Neural cell (in vitro differentiated cells): ENCODE data around the gene S100A2.

Experiments used
- EZH2 ChIP-seq: fragments of 200-600, 300-800 bp; shearing (Covaris generic), sonication (generic); IDR thresholded peaks from 2 replicates; pipeline ENCODE4 v1.6.1; 2014; ENCODE audit warnings: antibody characterized with exemption, low read length, borderline replicate concordance, mild to moderate bottlenecking; ENCODE audit not compliant: insufficient read depth, poor library complexity, severe bottlenecking
- SMC3 ChIP-seq: fragments of 450-650 bp; conservative IDR thresholded peaks from 2 replicates; pipeline ENCODE4 v1.6.1; 2014; ENCODE audit warnings: antibody characterized with exemption, mild to moderate bottlenecking, moderate library complexity; ENCODE audit not compliant: poor library complexity
- TF ChIP-seq, protein P1 (sequence below): fragments of 450-650 bp; IDR thresholded peaks from 2 replicates; pipeline ENCODE4 v1.5.1; 2014; ENCODE audit warnings: antibody characterized with exemption, mild to moderate bottlenecking, moderate library complexity; ENCODE audit not compliant: poor library complexity, severe bottlenecking

DNA sequence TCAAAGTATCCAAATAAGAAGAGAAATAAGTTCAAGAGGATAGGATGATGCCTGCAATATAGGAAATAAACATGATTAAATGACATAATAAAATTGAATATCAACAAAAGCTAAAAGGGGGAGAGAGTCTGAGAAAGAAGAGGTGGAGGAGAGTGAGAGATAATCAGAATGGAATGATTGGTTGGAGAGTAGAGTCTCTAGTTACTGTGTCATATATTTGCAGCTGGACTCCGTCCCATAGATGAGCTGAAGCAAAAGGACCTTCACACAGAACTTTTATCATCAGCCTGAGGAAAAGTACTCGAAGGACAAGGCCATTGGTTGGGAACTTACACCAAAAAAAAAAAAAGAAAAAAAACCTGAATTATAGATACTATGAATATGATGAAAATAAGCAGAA lies 22.8 kb upstream of the S100A2 start:
- TF ChIP-seq, protein P1, sequence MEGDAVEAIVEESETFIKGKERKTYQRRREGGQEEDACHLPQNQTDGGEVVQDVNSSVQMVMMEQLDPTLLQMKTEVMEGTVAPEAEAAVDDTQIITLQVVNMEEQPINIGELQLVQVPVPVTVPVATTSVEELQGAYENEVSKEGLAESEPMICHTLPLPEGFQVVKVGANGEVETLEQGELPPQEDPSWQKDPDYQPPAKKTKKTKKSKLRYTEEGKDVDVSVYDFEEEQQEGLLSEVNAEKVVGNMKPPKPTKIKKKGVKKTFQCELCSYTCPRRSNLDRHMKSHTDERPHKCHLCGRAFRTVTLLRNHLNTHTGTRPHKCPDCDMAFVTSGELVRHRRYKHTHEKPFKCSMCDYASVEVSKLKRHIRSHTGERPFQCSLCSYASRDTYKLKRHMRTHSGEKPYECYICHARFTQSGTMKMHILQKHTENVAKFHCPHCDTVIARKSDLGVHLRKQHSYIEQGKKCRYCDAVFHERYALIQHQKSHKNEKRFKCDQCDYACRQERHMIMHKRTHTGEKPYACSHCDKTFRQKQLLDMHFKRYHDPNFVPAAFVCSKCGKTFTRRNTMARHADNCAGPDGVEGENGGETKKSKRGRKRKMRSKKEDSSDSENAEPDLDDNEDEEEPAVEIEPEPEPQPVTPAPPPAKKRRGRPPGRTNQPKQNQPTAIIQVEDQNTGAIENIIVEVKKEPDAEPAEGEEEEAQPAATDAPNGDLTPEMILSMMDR = no peak
- no peak for TF ChIP-seq EZH2
- no peak for TF ChIP-seq SMC3
